Right lobe of liver (tissue), 4 donors: Measurements from ENCODE around the gene PRKD2.

Source experiments
- POLR2A ChIP-seq: fragments of 450-650 bp; IDR thresholded peaks from one replicate; pipeline ENCODE4 v1.6.1; 2017; ENCODE audit warnings: antibody characterized with exemption, mild to moderate bottlenecking
- TF ChIP-seq, protein P1 (sequence below), 4 donors: fragments of 200-600 bp in 3 of 4; fragments of 450-650 bp in 1 of 4; IDR thresholded peaks; one replicate each; pipeline versions ENCODE4 v1.5.1 to v1.8.0; 2016 to 2022; ENCODE audit warnings: antibody characterized with exemption in 4 of 4, mild to moderate bottlenecking in 2 of 4
- donor health status: DM: no; HTN: no; CAD: no.
- donor health status: DM: no; HTN: no; CAD: no.
- donor health status: DM: no; HTN: yes; CAD: no.

DNA sequence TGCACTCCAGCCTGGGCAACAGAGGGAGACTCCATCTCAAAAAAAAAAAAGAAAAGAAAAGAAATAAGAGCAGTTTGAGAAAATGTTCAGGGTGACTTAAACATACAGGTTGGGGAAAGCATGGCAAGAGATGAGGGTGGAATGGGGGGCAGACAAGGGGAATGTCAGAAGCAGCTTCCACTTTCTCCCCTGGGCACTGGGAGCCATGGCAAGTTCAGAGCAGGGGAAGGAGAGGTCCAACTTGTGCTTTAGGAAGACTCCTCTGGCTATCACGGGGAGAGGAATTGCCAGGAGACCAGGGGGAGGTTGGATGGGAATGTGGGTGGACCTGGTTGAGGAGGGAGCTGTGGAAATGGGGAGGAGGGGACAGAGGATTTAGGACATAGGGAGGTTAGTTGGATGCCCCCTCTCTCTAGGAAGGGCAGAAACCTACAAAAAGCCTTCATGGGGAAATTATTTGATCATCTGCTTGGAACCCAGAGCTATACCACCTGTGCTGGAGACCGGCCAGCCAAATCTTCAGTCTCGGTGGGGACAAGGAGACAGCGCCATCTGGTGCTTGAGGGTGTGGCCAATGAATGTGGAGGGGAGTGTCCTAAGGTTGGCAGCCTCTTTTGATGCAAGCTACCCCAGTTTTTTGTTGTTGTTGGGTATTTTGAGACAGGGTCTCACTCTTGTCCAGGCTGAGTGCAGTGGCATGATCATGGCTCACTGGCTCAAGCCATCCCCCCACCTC is 36.7 kb upstream of the PRKD2 start:
- TF ChIP-seq POLR2A: no peak
- TF ChIP-seq, protein P1, sequence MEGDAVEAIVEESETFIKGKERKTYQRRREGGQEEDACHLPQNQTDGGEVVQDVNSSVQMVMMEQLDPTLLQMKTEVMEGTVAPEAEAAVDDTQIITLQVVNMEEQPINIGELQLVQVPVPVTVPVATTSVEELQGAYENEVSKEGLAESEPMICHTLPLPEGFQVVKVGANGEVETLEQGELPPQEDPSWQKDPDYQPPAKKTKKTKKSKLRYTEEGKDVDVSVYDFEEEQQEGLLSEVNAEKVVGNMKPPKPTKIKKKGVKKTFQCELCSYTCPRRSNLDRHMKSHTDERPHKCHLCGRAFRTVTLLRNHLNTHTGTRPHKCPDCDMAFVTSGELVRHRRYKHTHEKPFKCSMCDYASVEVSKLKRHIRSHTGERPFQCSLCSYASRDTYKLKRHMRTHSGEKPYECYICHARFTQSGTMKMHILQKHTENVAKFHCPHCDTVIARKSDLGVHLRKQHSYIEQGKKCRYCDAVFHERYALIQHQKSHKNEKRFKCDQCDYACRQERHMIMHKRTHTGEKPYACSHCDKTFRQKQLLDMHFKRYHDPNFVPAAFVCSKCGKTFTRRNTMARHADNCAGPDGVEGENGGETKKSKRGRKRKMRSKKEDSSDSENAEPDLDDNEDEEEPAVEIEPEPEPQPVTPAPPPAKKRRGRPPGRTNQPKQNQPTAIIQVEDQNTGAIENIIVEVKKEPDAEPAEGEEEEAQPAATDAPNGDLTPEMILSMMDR (IDR thresholded peaks at IDR 0.05): peak; percentile 33 to 54 (median 50)
